Measurements from ENCODE around the gene TUBGCP3. TPM values are rescaled to one million over a fixed set of nuclear protein-coding genes. Genes with fewer than 3 reads are reported as not detected.

The TUBGCP3 gene
- total RNA-seq, 1 experiment from 2014 or later, result 37.3 TPM

- Histone ChIP-seq H3K9ac (ENCODE audit: extremely low read depth, insufficient read length, low read length) (no peak overlapping the region), H3K23me2 (ENCODE audit: insufficient read length, low read depth, low read length, poor library complexity, severe bottlenecking) (no peaks in the 10 kb centered on the region), H4K20me1 (ENCODE audit: control insufficient read depth, insufficient read depth, insufficient read length) (no peaks in the 10 kb centered on the region), H2BK15ac (ENCODE audit: low read depth, low read length) (no peak overlapping the region), H2BK120ac (ENCODE audit: low read depth, low read length, poor library complexity, severe bottlenecking) (no peak overlapping the region), H3K27me3 (ENCODE audit: insufficient read depth, low read length) (no peaks in the 10 kb centered on the region), H3K79me1 (ENCODE audit: insufficient read depth, low read depth, low read length, poor library complexity, severe bottlenecking) (no peaks in the 10 kb centered on the region), H3K27ac (ENCODE audit: insufficient read length, low read depth, low read length) (no peak overlapping the region), H3K56ac (ENCODE audit: insufficient read length, low read depth, low read length) (no peak overlapping the region), H3T11ph (ENCODE audit: low read length) (no peak overlapping the region), H4K5ac (ENCODE audit: insufficient read length, low read depth, low read length) (no peak overlapping the region), H3K4ac (ENCODE audit: low read depth, low read length) (no peak overlapping the region), H3K18ac (ENCODE audit: insufficient read length, low read depth, low read length) (no peak overlapping the region), H3K4me1 (ENCODE audit: insufficient read depth, low read length) (no peaks in the 10 kb centered on the region), H2BK20ac (ENCODE audit: low read depth, low read length, poor library complexity, severe bottlenecking) (no peak overlapping the region), H2BK12ac (ENCODE audit: insufficient read length, low read depth, low read length) (no peak overlapping the region), H4K8ac (replicated peaks; ENCODE audit: insufficient read length, low read depth, low read length) (no peak overlapping the region), H3K9me3 (ENCODE audit: control insufficient read depth, low read depth, low read length) (no peaks in the 10 kb centered on the region), H2AFZ (ENCODE audit: low read length) (no peak overlapping the region), H2AK5ac (ENCODE audit: insufficient read length, low read length) (no peak overlapping the region), H2BK5ac (ENCODE audit: insufficient read length, low read length) (no peak overlapping the region), H3K79me2 (ENCODE audit: insufficient read depth, low read length) (no peaks in the 10 kb centered on the region), H4K91ac (ENCODE audit: insufficient read length, low read depth, low read length) (no peak overlapping the region), H3K23ac (ENCODE audit: insufficient read length, low read depth, low read length) (no peak overlapping the region), H3K14ac (ENCODE audit: insufficient read depth, low read length) (no peak overlapping the region), H3K4me2 (ENCODE audit: insufficient read depth, insufficient read length, low read length) (no peak overlapping the region)
- Mint-ChIP-seq H3K9me3 (no peaks in the 10 kb centered on the region), H3K36me3 (ENCODE audit: insufficient read depth in 1 of 3, low read depth in 3 of 3) (peaks cover 5 to 13% (median 11%) of the 10 kb centered on the region in 3 experiments; a peak in 5 of 7 replicates), H3K4me3 (no peak overlapping the region), H3K27ac (no peak overlapping the region), H3K4me1 (no peaks in the 10 kb centered on the region), H3K27me3 (ENCODE audit: low read depth) (no peaks in the 10 kb centered on the region; the same call in 1 of the 2 replicates)
- no peak for TF ChIP-seq CTCF (conservative IDR thresholded peaks at IDR 0.05)
- DNase-seq, result no peak
These were observed 106.5 kb downstream of the TUBGCP3 start for GRCh38 chr13:112481458-112481857.

All from H9 (cell line).